ENCODE data around the gene PARVG.

Gene PARVG

GRCh38 chr22:44192098-44192815 is 11.5 kb downstream of the PARVG start:
- ChIA-PET POLR2A (interaction anchor here (1.1 kb wide), 1 partner anchor 11 kb away, joined by 4 read pairs; the partner anchor contains the start of gene PARVG), CTCF (no interaction called here)
- TF ChIP-seq SP1 (IDR thresholded peaks at IDR 0.05), result peak; percentile 79
- no peak for TF ChIP-seq LEF1 (IDR thresholded peaks at IDR 0.05; ENCODE audit: borderline replicate concordance)
- TF ChIP-seq FOXM1 (IDR thresholded peaks at IDR 0.05; ENCODE audit: borderline replicate concordance), result no peak
- peak; percentile 75 for DNase-seq (ENCODE audit: extremely low spot score)

- ChIA-PET CTCF (no interaction called here), POLR2A (interaction anchor here (1.1 kb wide), 1 partner anchor 12 kb away, joined by 4 read pairs; the partner anchor contains the start of gene PARVG)
- TF ChIP-seq SP1 (IDR thresholded peaks at IDR 0.05) (no peak), FOXM1 (IDR thresholded peaks at IDR 0.05; ENCODE audit: borderline replicate concordance) (no peak)
- DNase-seq (ENCODE audit: extremely low spot score), result no peak
These were observed 12.2 kb downstream of the PARVG start for GRCh38 chr22:44192816-44193534.

DNA sequence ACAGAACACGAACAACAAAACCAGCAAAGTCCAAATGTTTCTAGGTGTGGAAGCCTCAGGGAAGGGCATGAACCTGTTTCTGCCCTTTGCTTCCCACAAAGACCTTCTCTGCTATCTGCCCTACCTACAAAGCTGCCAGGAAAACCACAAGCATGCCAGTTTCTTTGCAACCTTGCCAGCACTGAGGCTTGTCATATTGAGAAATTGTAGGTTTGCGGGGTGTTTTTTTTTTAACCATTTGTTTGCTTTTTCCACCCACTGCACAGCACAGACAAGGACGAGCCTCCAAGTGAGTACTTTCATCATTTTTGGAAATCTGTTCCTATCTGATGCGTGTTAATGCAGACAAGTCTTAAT is 12.8 kb downstream of the PARVG start:
- CTCF ChIA-PET, result no interaction called here
- no peak for TF ChIP-seq SP1 (IDR thresholded peaks at IDR 0.05)
- TF ChIP-seq TARDBP (IDR thresholded peaks at IDR 0.05), result no peak
- no peak for TF ChIP-seq ZNF384 (IDR thresholded peaks at IDR 0.05)
- no peak for TF ChIP-seq LEF1 (IDR thresholded peaks at IDR 0.05; ENCODE audit: borderline replicate concordance)
- TF ChIP-seq FOXM1 (IDR thresholded peaks at IDR 0.05; ENCODE audit: borderline replicate concordance), result no peak
- TF ChIP-seq BHLHE40 (IDR thresholded peaks at IDR 0.05; ENCODE audit: borderline replicate concordance), result no peak
- TF ChIP-seq SUZ12 (IDR thresholded peaks at IDR 0.05), result no peak
- no peak for TF ChIP-seq CTBP1 (IDR thresholded peaks at IDR 0.05; ENCODE audit: borderline replicate concordance)
- TF ChIP-seq, protein P1, sequence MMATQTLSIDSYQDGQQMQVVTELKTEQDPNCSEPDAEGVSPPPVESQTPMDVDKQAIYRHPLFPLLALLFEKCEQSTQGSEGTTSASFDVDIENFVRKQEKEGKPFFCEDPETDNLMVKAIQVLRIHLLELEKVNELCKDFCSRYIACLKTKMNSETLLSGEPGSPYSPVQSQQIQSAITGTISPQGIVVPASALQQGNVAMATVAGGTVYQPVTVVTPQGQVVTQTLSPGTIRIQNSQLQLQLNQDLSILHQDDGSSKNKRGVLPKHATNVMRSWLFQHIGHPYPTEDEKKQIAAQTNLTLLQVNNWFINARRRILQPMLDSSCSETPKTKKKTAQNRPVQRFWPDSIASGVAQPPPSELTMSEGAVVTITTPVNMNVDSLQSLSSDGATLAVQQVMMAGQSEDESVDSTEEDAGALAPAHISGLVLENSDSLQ (IDR thresholded peaks at IDR 0.05), result no peak
- TF ChIP-seq FOXA1 (IDR thresholded peaks at IDR 0.05), result no peak
- TF ChIP-seq ARNT (IDR thresholded peaks at IDR 0.05), result no peak
- TF ChIP-seq FOXK2 (IDR thresholded peaks at IDR 0.05), result no peak
- no peak for TF ChIP-seq NFRKB (IDR thresholded peaks at IDR 0.05)
- no peak for DNase-seq (ENCODE audit: extremely low spot score)
- POLR2A ChIA-PET, result no interaction called here

DNA sequence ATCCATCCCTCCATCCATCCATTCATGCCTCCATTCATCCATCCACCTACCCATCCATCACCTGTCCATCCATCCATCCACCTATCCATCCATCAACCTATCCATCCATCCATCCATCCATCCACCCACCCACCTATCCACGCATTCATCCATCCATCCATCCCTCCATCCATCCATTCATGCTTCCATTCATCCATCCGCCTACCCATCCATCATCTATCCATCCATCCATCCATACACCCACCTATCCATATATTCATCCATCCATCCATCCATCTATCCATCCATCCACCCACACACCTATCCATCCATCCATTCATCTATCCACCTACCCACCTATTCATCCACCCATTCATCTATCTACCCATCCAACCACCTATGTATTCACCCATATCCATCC is 13.8 kb downstream of the PARVG start:
- ChIA-PET POLR2A (no interaction called here), CTCF (no interaction called here)
- no peak for DNase-seq (ENCODE audit: extremely low spot score)
- TF ChIP-seq CTBP1 (IDR thresholded peaks at IDR 0.05; ENCODE audit: borderline replicate concordance), result no peak
- no peak for TF ChIP-seq ARNT (IDR thresholded peaks at IDR 0.05)

DNA sequence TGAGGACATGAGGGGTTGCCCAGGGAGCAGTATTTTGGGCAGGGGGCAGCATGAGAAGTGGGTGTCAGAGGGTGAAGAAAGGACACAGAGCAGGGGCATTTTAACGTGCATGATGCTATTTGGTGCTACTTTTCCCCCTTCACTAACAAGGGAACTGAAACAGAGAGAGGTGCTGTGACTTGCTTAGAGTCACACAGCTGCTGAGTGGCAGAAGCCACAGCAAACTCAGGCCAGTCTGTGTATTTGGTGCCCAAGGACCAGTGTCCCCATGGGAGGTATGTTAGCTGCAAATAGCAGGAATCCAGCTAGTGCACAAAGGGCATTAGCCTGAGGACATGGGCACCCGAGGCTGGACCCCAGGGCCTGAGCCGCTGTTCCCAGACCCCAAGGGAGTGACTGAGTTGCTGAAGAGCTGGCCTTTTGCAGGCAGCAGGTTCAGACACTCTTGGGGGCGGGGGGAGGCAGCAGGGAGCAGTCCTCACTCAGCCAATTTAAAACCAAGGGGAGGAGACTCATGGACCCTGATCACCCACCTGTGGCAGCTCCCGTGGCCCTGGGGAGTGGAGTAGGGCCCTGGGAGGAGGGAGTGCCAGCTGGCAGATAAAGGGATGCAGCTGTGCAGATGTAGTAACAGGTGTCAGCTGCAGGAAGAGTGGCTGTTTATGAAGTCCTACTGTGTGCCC is 14.6 kb downstream of the PARVG start:
- ChIA-PET CTCF (no interaction called here), POLR2A (no interaction called here)
- no peak for DNase-seq (ENCODE audit: extremely low spot score)
- TF ChIP-seq ZNF384 (IDR thresholded peaks at IDR 0.05) (no peak), SP1 (IDR thresholded peaks at IDR 0.05) (no peak)
- TF ChIP-seq, protein P1 (IDR thresholded peaks at IDR 0.05), result no peak

GRCh38 chr22:44196241-44196640 is 15.5 kb downstream of the PARVG start:
- TF ChIP-seq LEF1 (IDR thresholded peaks at IDR 0.05; ENCODE audit: borderline replicate concordance), result no peak
- no peak for TF ChIP-seq CTBP1 (IDR thresholded peaks at IDR 0.05; ENCODE audit: borderline replicate concordance)
- TF ChIP-seq NFRKB (IDR thresholded peaks at IDR 0.05), result no peak
- TF ChIP-seq ARNT (IDR thresholded peaks at IDR 0.05), result no peak
- TF ChIP-seq ZNF384 (IDR thresholded peaks at IDR 0.05), result no peak
- ChIA-PET CTCF (no interaction called here), POLR2A (no interaction called here)
- DNase-seq (ENCODE audit: extremely low spot score), result no peak

DNA sequence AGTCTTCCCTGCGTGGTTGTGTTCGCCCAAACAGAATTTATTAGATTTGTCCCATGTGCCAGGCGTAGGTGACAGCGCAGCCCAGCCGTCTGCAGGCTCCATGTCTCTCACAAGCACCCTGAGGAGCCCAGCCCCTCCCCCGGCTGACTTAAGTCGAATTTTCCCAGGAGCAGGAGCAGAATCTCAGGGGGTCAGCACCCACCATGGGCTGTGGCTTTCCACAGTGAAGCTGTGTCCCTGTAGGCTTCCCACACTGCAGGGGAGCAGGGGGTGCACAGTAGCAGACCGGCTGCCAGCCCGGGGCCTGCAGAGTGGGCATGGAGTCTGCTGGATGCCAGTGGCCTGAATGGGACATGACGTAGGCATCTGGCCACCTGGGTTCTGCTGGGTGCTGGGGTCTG is 16.0 kb downstream of the PARVG start:
- no peak for DNase-seq (ENCODE audit: extremely low spot score)
- no peak for TF ChIP-seq ELF4 (IDR thresholded peaks at IDR 0.05)
- no peak for TF ChIP-seq BHLHE40 (IDR thresholded peaks at IDR 0.05; ENCODE audit: borderline replicate concordance)
- TF ChIP-seq FOXM1 (IDR thresholded peaks at IDR 0.05; ENCODE audit: borderline replicate concordance), result no peak
- TF ChIP-seq ZNF384 (IDR thresholded peaks at IDR 0.05), result no peak
- no peak for TF ChIP-seq SP1 (IDR thresholded peaks at IDR 0.05)
- TF ChIP-seq TARDBP (IDR thresholded peaks at IDR 0.05), result no peak
- TF ChIP-seq NFRKB (IDR thresholded peaks at IDR 0.05), result no peak
- TF ChIP-seq FOXK2 (IDR thresholded peaks at IDR 0.05), result no peak
- TF ChIP-seq, protein P1 (IDR thresholded peaks at IDR 0.05), result no peak
- no peak for TF ChIP-seq FOXA1 (IDR thresholded peaks at IDR 0.05)
- no peak for TF ChIP-seq CTBP1 (IDR thresholded peaks at IDR 0.05; ENCODE audit: borderline replicate concordance)
- no peak for TF ChIP-seq HDGF (IDR thresholded peaks at IDR 0.05; ENCODE audit: borderline replicate concordance)
- TF ChIP-seq L3MBTL2 (conservative IDR thresholded peaks at IDR 0.05), result no peak
- TF ChIP-seq ARNT (IDR thresholded peaks at IDR 0.05), result no peak
- ChIA-PET POLR2A (no interaction called here), CTCF (no interaction called here)

Data from HEK293T (cell line).